Measurements from ENCODE around the gene GID8. TPM values are rescaled to one million over a fixed set of nuclear protein-coding genes. Genes with fewer than 3 reads are reported as not detected.
"Not testable (repeated sequence)": the region's sequence is repeated elsewhere in the genome, so short reads cannot be mapped to it uniquely, and the experiment has no call there.

Gene GID8
- polyA plus RNA-seq, 3 donors, result 51.7 to 59.9 (median 57.3) TPM

DNA sequence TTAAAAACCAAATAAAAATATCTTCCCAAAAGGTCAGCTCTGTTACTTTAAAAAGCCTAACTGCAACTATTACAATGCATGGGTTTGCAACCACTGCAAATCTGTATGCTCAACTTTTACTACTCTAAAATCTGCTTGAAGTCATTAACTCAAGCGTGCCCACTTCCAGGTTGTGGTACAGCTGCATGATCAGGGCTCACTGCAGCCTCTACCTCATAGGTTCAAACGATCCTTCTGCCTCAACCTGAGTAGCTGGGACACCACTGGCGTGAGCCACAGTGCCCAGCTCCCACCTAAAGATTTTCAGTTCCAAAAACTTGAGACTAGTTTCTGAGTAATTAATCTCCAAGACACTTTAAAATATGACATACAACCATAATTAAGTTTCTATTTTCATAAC is 19.8 kb upstream of the GID8 start:
- DNase-seq, result no peak

DNA sequence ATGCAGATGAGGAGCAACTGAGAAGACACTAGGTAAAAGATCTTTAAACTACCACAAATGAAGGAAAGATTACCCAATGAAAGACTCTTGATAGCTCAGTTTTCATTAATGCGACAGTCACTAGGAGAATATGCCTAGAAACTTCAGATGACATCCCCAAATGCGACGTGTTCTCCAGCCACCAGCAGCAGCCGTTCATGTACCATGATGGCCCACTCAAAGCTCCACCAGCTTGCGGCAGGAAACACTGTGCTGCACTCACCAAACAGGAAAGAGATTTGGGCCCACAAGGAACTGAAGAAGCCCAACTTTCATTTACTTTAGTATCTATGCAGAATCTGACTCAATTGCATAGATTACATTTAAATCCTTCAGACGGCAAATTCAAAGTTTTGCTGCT is 19.1 kb upstream of the GID8 start:
- DNase-seq, result no peak

DNA sequence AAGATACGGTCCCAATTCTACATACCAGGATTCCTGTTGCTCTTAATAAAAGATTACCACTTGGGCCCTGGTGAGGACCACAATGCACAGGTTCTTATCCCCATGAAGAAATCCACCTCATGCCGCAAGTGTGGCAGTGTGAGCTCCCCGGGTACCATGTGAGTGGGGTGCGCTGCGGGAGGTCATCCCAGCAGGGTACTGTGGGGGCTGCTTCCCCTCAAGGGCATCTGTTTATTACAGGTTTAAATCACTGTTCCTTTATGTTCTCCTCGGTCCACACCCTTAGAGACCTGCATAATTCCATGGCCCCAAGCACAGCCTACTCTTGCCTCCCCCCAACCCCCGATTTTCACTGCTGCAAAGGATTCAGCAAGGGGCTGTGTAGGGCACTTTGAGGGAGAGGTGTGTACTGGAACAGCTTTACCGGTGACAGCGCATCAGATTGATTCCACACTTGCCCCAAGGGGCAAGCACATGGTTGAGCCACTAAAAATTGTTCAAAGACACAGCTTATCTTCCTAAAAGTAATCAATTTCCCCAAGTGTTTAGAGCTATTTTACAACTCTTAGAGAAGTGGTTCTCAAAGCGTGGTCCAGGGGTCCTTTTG is 17.8 kb upstream of the GID8 start:
- DNase-seq, result no peak

DNA sequence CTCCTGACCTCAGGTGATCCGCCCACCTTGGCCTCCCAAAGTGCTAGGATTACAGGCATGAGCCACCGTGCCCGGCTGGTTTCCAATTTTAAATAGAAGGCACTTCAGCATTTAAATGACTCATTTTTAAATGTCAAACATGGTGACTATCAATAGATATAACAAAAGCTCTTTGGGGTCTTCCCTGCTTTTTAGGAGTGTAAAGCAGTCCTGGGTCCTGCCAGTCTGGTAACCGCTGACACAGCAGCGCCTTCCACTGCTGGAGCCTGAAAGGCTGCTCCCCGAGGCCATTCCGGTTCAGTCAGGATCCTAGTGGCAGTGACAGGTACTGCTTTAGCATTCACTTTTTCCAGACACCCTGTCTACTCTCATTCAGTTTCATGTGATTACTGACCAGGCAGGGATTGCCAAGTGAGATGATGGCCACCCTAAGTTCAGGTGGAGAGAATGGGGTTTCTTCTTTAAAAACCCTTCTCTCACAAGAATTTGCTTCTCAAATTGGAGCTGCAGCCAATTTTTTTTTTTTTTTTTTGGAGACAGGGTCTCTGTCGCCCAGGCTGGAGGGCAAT is 16.7 kb upstream of the GID8 start:
- DNase-seq, result no peak

DNA sequence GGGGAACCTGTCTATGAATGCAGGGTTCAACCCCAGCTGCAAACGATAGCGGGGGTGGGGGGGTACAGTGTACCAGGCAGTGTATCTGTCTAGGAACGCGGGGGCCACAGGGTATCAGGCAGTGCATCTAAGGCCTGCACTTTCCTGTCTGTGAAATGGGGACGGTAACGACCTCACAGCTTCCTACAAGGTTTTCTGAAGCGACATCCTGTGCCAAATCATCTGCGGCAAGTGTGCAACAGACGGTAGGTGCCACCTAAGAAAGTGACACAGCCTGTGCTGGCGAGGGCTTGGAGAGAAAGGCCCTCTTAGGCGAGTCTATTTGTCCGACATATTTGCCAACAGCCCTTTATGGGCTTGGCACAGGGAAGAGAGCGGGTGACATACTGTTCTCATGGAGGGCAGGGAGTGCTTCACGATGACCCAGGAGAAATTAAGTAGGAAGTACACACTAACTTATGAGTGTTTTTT is 15.5 kb upstream of the GID8 start:
- DNase-seq, result no peak

DNA sequence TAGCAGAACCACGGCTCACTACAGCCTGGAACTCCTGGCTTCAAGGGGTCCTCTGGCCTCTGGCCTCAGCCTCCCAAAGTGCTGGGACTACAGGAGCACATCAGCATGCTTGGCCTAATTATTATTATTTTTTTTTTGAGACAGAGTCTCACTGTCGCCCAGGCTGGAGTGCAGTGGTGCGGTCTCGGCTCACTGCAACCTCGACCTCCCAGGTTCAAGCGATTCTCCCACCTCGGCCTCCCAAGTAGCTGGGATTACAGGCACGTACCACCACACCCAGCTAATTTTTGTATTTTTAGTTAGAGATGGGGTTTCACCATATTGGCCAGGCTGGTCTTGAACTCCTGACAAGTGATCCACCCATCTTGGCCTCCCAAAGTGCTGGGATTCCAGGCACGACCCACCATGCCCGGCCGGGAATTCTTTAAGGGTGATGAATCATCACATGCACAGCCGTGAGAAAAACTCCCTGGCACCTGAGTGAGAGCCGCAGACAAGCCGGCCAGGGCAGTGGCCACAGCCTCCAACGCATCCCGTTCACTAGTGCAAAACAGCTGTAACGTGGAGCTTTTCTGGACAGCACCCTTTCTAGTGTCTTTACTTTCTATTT is 14.8 kb upstream of the GID8 start:
- DNase-seq, result not testable (repeated sequence)

DNA sequence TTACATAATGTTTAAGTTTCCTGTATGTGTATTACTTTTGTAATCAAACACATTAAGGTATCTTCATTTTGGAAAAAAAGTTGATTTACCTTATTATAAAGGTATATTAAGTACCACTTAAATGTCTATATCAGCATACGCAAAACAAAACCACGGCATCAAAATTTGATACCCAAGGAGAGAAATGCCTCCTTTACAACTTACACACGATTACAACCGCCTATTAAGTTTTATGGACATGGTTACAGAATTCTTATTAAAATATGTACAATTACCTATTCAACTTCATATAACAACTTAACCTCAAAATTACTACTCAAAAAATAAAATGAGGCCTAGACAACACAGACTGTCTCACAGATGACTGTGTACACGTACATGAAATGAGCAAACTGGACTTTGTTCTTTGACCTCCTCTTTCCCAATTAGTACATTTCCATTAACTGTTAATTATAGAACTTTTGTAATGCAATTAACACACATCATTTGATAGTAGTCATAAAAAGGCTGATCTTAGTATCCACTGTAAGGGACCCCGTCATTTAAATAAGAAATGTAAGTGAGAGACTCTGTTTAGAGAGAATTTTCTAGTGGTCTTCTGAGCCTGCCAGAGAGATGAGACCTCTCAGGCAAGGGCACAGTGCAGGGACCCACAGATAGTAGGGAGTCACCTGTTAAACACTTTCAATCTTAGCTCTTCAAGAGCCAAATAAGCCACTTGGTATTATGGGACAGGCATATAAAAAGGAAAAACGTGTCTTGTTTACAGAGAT is 14.1 kb upstream of the GID8 start:
- no peak for DNase-seq

DNA sequence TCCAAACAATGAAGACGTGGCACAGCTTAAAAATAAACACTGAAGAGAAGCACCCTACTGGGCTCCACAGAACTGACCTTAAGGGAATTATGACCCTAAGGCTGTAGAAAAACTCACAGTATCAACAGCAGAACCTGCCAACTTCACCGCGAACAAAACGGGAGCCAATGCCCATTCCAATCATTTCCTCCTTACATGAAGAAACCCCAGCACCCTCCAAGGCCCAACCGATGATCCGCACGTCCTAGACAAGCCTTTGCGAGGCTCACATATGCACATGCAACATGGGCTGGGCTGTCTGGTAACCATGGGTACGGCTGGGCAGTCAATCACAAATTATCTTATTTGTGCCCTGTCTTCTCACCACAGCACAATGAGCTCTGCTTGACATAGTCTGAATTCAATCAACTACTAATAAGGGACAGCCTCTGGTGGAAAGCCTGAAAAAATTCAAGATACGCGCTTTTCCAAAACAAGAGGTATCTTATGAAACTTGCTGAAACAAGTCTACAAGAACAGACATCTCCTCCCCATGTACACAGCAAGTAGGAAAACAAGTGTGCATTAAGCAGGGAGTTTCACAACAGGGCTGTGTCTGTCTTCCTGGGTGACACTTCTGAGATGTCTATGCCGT is 13.4 kb upstream of the GID8 start:
- DNase-seq, result no peak

DNA sequence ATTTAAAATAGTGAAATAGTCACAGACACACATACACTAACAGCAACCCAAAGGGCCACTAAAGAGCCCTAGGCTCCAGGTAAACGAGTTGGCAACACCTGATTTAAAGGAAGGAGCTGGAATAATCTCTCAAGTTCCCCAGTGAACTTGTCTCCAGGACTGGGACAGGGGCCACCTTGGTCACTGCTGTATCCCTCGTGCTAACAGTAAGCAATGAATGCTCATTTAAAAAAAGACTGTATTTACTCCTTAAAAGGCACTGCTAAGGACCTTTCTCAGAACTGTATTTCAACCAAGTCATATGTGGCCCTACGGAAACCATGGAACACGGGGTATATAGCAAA is 12.9 kb upstream of the GID8 start:
- DNase-seq, result no peak

DNA sequence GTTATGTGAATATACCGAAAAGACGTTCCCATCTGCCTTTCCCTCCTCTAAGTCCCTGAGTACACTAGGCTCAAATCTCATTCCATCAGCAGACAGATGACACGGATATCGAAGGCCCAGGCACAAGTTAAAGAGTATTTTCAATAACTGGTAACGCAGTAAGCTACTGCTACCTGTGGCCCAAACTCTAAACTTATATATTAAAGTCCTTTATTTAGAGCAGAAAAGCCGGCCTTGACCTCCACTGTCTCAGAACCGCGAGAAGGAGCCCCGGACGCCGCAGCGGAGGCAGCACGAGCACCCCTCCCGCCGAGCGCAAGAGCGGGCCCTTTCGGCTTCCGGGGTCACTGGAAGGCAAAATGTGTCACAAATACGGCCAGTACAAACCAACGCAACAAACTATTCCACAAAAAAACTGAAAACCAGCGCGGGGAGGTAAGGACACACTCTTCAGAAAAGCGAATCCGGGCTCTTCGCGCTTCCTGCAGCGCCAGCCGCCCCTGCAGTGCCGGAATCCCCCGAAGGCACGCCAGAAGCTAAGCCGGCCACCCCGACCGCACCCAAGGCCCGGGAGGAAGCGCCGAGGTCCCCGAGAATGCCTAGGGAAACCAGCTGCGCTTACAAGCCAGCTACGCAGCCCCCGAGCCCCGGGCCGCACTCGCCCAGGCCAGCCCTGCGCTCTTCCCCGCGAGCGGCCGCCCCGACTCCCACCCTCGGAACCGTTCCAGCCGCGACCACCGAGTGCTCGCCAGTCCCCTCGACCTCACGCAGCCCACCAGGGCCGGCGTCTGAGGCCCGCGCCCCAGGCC is 12.3 kb upstream of the GID8 start:
- DNase-seq, result no peak

DNA sequence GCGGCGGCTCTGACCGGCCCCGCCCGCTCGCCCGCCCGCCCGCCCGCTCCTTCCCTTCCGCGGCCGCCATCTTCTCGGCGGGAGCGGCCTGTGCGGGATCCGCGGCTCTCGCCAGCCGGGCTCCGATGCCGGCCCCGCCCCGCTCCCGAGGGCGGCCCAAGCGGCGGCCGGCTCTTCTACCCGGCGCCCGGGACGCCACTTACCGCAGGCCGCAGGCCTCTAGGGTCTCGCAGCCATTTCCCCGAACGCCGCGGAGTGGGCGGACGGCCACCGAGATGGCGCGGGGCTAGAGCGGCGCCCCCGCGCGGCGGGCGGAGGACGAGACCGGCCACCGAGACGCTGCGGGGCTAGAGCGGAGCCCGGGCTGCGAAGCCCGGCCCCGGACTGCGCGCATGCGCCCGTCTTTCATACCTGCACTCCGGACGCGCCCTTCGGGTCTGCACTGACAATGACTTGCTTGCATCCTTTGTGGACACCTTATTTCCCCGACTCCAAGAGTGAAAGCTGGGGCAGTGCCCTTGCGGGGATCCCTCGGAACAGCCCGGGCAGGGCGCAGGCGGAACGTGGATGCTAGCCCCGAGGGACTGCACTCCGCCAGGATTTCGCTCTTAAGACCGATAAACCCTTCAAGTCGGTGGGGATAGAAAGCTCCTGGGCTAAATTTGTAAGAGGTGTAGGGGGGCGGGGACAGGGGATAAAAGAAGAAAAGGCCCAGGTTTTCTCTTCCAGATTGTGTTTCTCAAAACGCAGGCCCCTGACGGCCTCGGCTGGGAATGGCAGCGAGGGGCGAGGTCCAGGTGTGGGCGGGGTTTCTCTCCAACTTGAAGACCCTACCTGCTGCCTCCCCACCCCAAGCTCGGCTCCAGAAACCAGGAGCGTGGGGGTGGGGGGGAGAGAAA is 11.5 kb upstream of the GID8 start, which contains the start of gene DIDO1:
TSS of gene DIDO1 (minus strand) at position 277 of the 899 bp plus-strand sequence.
- DNase-seq, result peak; percentile 85

DNA sequence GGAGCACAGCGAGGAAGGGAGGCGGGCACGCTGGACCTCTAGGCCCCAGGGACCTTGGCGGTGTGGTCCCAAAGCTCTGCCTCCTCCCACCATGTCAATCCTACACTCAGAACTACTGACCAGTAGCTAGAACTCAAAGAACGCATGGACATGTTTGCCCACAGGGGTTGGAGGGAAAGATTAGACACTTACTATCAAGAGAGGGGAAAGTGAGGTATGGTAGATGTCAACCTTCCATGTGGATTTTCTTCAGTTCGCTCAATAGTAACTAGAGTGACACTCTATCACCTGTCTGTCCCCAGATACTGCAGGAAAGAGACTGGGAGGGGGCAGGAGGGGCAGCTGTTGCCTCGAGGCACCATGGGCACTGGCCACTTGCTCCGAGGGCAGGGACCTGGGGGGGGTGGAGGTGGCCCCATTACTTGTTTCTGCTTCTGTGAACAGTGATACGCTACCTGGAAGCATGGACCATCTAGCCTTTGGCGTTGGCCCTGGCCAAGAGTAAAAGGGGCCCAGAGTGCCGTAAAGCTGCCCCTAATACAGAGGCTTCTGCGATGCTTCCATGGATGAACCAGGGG is 10.7 kb upstream of the GID8 start:
- no peak for DNase-seq

DNA sequence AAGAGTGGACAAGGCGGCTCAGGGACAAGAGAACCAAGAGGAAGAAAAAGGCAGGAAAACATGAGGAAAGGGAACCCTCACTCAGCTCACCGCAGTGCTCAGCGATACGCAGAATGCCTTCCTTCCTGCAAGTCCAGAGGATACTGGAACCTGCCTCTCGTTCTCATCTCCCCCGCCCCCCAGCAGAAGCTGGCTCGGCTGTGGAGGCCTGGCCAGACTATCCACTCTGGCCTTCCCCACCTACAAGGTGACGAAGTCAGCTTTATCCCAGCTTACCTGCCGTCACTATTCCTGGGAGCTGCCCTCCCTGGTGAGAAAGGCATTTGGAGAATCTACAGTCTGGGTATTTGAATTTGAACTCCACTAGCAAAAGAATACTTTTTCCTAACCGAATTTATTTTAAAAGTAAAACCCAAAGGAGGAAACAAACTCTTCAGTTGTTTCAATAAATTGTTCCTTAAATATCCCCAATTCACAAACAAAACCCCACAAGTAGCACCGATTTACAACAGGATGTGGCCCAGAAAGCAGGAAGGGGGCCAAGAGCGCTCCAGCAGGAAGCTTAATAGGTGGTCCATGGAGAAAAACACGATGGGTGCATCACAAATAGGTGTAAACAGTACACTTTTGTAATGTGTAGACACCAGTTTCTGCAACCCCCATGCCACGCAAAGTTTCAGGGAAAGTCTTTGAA is 9.6 kb upstream of the GID8 start:
- no peak for DNase-seq

DNA sequence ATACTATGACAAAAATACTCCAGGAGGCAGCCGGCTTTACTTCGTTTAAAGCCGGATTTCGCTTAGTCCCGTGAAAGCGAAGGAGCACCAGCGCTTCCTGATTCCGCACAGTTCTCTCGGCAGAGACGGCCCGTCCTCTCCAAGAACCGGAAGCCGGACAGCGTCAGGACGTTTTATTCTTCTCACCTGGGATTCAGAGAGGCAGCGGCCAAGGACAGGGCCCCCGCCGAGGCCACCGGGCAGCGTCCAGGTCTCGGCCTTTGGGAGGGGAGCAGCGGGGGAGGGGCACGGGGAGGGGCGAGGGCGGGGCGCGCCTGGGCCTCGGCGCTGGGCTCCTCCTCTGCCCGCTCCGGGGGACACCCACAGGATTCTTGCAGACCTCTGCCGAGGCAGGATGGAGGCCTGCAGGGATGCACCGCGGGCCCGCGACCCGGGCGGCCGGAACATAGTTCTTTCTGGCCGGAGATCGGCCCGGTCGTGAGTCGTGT is 8.9 kb upstream of the GID8 start:
- peak; percentile 42 for DNase-seq

DNA sequence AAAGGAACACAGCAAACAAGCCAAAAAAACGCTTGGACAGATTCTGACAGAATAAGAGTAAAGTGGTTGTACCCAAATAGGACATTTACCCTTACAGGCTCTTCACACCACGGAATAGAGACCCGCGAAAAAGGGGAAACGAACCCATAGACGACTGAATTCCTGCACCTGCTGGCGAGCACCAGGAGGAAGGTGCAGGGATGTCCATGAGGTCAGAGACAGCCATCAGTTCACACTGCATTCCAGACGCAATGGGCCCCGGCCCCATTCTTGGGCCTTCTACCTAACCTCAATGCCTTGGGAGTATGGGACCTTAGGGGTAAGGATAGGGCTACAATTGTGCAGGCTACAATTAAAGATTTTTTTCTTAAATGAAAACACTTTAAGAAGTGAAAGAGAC is 6.5 kb upstream of the GID8 start:
- DNase-seq, result no peak

DNA sequence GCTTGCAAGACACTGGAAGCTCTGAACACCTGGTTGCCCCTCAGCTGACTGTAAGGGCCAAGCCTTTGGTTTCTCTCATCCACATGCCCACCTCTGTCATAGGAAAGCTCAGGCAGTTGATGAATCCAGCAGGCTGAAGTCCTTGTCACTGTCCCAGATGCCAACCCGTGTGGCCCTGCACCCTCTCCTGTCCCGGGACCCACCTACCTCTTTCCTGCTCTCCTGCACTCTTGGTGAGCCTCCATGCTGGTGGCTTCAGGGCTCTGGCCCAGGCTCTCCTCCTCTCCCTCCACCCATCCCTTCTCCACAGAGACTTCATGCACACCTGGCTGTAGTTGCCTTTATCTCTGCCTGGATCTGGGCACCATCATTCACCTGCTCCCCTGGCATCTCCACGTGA is 4.0 kb upstream of the GID8 start:
- DNase-seq, result no peak

DNA sequence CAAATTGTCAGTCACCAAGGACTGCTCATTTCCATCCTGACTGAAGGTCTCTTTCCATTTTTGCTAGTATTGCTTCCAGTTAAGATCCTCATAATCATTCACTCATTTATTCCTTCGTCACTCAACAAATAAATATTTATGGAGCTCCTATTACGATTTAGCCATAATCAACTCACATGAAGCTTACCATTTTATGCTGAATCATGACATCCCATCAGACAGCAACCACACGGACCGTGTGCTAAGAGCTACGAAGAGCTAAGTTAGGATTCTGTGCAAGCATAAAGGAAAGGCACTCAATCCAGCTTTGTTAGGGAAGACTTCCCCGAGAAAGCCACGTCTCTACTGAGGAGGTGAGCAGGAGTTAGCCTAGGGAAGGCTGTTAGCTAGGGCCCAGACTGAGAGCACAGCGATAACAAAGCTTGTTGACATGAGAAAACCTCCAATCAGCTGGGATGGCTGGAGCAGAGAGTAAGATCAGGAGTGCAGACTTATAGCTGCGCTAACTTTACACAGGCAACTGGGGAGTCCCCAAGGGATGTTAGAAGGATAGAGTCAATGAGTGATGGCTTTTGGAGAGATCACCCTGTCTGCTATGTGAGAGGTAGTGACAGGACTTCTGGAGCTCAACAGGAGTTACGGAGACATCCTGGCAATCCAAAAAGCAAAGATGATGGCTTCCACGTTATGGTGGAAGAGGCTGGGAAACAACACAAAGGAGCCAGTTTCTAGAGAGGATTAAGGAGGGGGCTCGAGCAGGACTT is 2.6 kb upstream of the GID8 start:
- DNase-seq, result no peak

DNA sequence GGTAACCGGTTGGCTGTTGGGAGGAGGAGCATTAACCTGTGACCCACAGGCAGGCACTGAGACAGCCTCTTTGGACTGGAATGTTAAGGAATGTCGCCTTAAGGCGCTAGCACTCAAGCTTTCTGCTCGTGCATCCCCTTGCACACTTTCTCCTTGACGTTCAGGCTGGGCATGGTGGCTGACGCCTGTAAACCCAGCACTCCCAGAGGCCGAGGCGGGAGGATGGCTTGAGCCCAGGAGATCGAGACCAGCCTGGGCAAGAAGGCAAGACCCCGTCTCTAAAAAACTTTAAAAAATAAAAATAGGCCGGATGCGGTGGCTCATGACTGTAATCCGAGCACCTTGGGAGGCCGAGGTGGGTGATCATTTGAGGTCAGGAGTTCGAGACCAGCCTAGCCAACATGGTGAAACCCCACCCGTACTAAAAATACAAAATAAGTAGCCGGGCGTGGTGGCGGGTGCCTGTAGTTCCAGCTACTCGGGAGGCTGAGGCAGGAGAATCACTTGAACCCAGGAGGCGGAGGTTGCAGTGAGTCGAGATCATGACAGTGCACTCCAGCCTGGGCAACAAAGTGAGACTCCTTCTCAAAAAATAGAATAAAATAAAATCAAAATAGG is 1.9 kb upstream of the GID8 start:
- no peak for DNase-seq
